Stomach (tissue), 9 donors: Measurements from ENCODE around the gene TGFB1. TPM values are rescaled to one million over a fixed set of nuclear protein-coding genes. Genes with fewer than 3 reads are reported as not detected.

Source experiments
- DNase-seq, 2 donors: peaks; one replicate each; pipeline versions ENCODE4 v3.0.0 to v3.0.0-alpha.2; 2013 to 2019
- H3K27ac ChIP-seq, 5 donors: fragments of 200-600 bp in 4 of 5; sonication (generic) in 4 of 5; one replicate each; pipeline ENCODE4 v1.5.1; 2013 to 2019; ENCODE audit warnings: mild to moderate bottlenecking in 1 of 5, moderate library complexity in 1 of 5
- H3K27me3 ChIP-seq, 3 donors: fragments of 200-600 bp; sonication (generic); one replicate each; pipeline ENCODE4 v1.5.1; 2017 to 2019; ENCODE audit warnings: mixed run types in 1 of 3
- H3K36me3 ChIP-seq, 4 donors: fragments of 200-600 bp; sonication (generic); 1 replicate in 3 of 4; 2 replicates in 1 of 4; pipeline ENCODE4 v1.5.1; 2016 to 2019
- H3K4me1 ChIP-seq, 4 donors: fragments of 200-600 bp; sonication (generic); one replicate each; pipeline ENCODE4 v1.5.1; 2016 to 2019
- H3K4me3 ChIP-seq, 4 donors: fragments of 200-600 bp; sonication (generic) in 3 of 4; one replicate each; pipeline ENCODE4 v1.5.1; 2016 to 2019; ENCODE audit warnings: mild to moderate bottlenecking in 1 of 4
- H3K9me3 ChIP-seq, 4 donors: fragments of 200-600 bp; sonication (generic); one replicate each; pipeline ENCODE4 v1.5.1; 2016 to 2019
- CTCF ChIP-seq, 7 experiments: fragments of 450-650 bp in 4 of 7; fragments of 200-600 bp in 3 of 7; sonication (generic) in 3 of 7; IDR thresholded peaks; one replicate each; pipeline ENCODE4 v1.5.1; 2016 to 2019; ENCODE audit warnings: antibody characterized with exemption in 7 of 7, control low read depth in 2 of 7, mild to moderate bottlenecking in 1 of 7
- EP300 ChIP-seq: sonication (generic); formaldehyde crosslinking; IDR thresholded peaks from one replicate; pipeline ENCODE4 v1.6.1; 2017; ENCODE audit warnings: antibody characterized with exemption
- POLR2A ChIP-seq, 4 donors: fragments of 450-650 bp; IDR thresholded peaks; one replicate each; pipeline ENCODE4 v1.6.1; 2016; ENCODE audit warnings: antibody characterized with exemption in 4 of 4, control low read depth in 2 of 4, mild to moderate bottlenecking in 1 of 4, moderate library complexity in 1 of 4
- POLR2AphosphoS5 ChIP-seq, 3 donors: sonication (generic); formaldehyde crosslinking; IDR thresholded peaks; one replicate each; pipeline ENCODE4 v1.6.1; 2016; ENCODE audit warnings: antibody characterized with exemption in 3 of 3
- WGBS, 5 donors: extraction: QIAGEN DNeasy Blood & Tissue Kit in 3 of 5; methylation state at CpG; one replicate each; pipeline versions ENCODE4 v1.1.5 to v1.1.7; 2013 to 2018; 5-methylcytosine and 5-hydroxymethylcytosine counted together
- intact Hi-C: fragments of 100-400 bp; cut with DNase I; formaldehyde crosslinking; loops from one replicate; pipeline ENCODE4 v1.15.1; 2023; ENCODE audit warnings: low total_unique reads
- polyA plus RNA-seq, 3 donors: library from polyadenylated mRNA; stranded (reverse); fragments of 200-250 nt; gene quantifications; one replicate each; pipeline ENCODE4 v1.2.3, GENCODE V29; 2013
- total RNA-seq, 5 donors: library from RNA; depleted of rRNA; stranded (reverse); fragments of >200 nt; gene quantifications; one replicate each; pipeline versions ENCODE4 v1.1.0 to v1.2.3, GENCODE V29; 2014 to 2016
- donor health status: healthy with polysubstance abuse.
- donor health status: Bipolar disorder and iron deficiency.
- donor health status: healthy.

TGFB1 gene
- total and polyA plus RNA-seq, 8 donors, result 1.3 to 54.3 (median 14.5) TPM

- DNase-seq, result no peak
- intact Hi-C loops, result no loop called here
- H3K4me3 ChIP-seq, result no peak overlapping the region
- 84 to 94% (median 90%) methylated on average over 3 to 4 of the region's 4 CpGs for WGBS, 5 donors
- TF ChIP-seq POLR2A (IDR thresholded peaks at IDR 0.05) (no peak), CTCF (IDR thresholded peaks at IDR 0.05) (no peak), EP300 (no peak), POLR2AphosphoS5 (IDR thresholded peaks at IDR 0.05) (no peak)
- no peaks in the 10 kb centered on the region for H3K27me3 ChIP-seq
- H3K36me3 ChIP-seq, result peaks cover 40 to 75% (median 69%) of the 10 kb centered on the region in 4 donors
- no peak overlapping the region for H3K27ac ChIP-seq
- peaks cover 40 to 48% (median 45%) of the 10 kb centered on the region in 4 donors for H3K4me1 ChIP-seq
- no peaks in the 10 kb centered on the region for H3K9me3 ChIP-seq
Observed at GRCh38 chr19:41320568-41320967, 33.2 kb downstream of the TGFB1 start.

GRCh38 chr19:41320185-41320518, 33.6 kb downstream of the TGFB1 start:
- intact Hi-C loops, result no loop called here
- H3K36me3 ChIP-seq, result peaks cover 40 to 79% (median 73%) of the 10 kb centered on the region in 4 donors
- H3K4me3 ChIP-seq, result no peak overlapping the region

GRCh38 chr19:41319500-41320184, 34.1 kb downstream of the TGFB1 start:
- Histone ChIP-seq H3K27ac (no peak overlapping the region), H3K9me3 (no peaks in the 10 kb centered on the region), H3K36me3 (peaks cover 41 to 85% (median 78%) of the 10 kb centered on the region in 4 donors), H3K4me3 (no peak overlapping the region), H3K27me3 (no peaks in the 10 kb centered on the region), H3K4me1 (peaks cover 30 to 38% (median 36%) of the 10 kb centered on the region in 4 donors)
- TF ChIP-seq EP300, result no peak
- no peak for TF ChIP-seq POLR2A (IDR thresholded peaks at IDR 0.05)
- TF ChIP-seq CTCF (IDR thresholded peaks at IDR 0.05), result no peak
- no peak for TF ChIP-seq POLR2AphosphoS5 (IDR thresholded peaks at IDR 0.05)
- DNase-seq, result no peak
- WGBS, 5 donors, result 79 to 87% (median 85%) methylated on average over 17 to 20 of the region's 20 CpGs
- intact Hi-C loops, result loop anchor here (10.0 kb wide), 1 partner anchor 55 kb away; the partner anchor contains the start of gene HNRNPUL1

More at GRCh38 chr19:41320185-41320518, 33.6 kb downstream of the TGFB1 start:
- Histone ChIP-seq H3K9me3 (no peaks in the 10 kb centered on the region), H3K4me1 (peaks cover 35 to 43% (median 41%) of the 10 kb centered on the region in 4 donors), H3K27ac (no peak overlapping the region), H3K27me3 (no peaks in the 10 kb centered on the region)
- TF ChIP-seq EP300 (no peak), POLR2AphosphoS5 (IDR thresholded peaks at IDR 0.05) (no peak)
- WGBS, 5 donors, result 82 to 93% (median 90%) methylated on average over 2 to 11 of the region's 11 CpGs
- DNase-seq, result no peak

GRCh38 chr19:41318696-41319499, 34.8 kb downstream of the TGFB1 start:
- Histone ChIP-seq H3K27ac (no peak overlapping the region), H3K4me1 (peaks cover 23 to 31% (median 29%) of the 10 kb centered on the region in 4 donors), H3K4me3 (no peak overlapping the region), H3K9me3 (no peaks in the 10 kb centered on the region), H3K27me3 (no peaks in the 10 kb centered on the region), H3K36me3 (peaks cover 42 to 92% (median 85%) of the 10 kb centered on the region in 4 donors)
- no peak for DNase-seq
- intact Hi-C loops, result loop anchor here (10.0 kb wide), 1 partner anchor 54 kb away; the partner anchor contains the start of gene HNRNPUL1
- TF ChIP-seq EP300, result no peak
- no peak for TF ChIP-seq POLR2A (IDR thresholded peaks at IDR 0.05)
- no peak for TF ChIP-seq POLR2AphosphoS5 (IDR thresholded peaks at IDR 0.05)
- no peak for TF ChIP-seq CTCF (IDR thresholded peaks at IDR 0.05)
- 73 to 82% (median 77%) methylated on average over 17 to 19 of the region's 19 CpGs for WGBS, 5 donors
